Kidney tubule cell (primary cell): Measurements from ENCODE around the gene DHRS7B.
"Not testable (repeated sequence)": the region's sequence is repeated elsewhere in the genome, so short reads cannot be mapped to it uniquely, and the experiment has no call there.

Source experiments
- DNase-seq: peaks from one replicate; pipeline ENCODE4 v3.0.0-alpha.2; 2018; ENCODE audit warnings: low spot score

DHRS7B gene

GRCh38 chr17:21177854-21178600 lies 51.3 kb downstream of the DHRS7B start:
- no peak for DNase-seq

DNA sequence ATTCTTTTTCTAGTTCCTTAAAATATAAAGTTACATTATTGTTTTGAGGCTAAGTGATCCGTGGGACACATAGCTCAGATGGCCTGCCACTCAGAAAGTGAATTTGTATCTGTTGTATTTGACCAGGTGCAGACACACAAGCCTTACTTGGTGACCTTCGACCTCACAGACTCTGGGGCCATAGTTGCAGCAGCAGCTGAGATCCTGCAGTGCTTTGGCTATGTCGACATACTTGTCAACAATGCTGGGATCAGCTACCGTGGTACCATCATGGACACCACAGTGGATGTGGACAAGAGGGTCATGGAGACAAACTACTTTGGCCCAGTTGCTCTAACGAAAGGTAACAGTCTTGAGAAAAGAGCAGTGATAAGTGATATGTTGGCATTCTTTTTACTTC lies 56.7 kb downstream of the DHRS7B start:
- no peak for DNase-seq

DNA sequence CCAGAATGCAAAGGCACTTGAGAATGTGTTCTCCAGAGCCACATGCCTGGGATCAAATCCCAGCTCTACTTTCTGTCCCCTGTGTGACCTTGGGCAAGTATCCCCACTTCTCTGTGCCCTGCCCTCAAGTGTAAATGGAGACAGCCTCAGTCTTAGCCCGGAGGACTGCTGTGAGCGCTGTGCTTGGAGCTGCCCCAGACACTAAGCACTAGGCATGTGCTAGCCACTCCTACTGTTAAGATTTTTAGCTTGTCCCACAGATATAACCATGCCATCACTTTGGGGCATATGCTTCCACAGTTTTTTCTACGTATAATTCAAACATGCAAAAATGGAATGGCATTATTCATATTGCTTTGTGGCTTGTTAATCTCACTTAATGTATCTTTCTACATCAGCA lies 57.8 kb downstream of the DHRS7B start:
- DNase-seq, result no peak

DNA sequence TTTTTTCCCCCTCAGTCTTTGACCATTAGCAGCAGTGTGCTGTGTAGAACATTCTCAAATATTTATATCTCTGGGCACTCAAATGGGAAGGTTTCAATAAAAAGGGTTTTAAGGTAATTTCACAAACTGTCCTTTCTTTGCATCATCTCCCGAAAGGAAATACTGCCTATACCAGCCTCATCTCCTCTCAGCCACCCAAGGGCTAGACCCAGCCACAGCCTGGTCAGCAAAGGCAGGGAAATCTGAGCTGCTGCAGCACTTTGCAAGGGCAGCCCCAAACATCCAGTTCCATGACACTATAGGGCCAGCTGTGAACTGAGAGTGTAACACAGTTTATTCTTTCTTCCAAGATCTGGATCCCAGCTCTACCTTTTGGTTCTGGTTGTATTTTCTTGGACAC lies 58.3 kb downstream of the DHRS7B start:
- no peak for DNase-seq

DNA sequence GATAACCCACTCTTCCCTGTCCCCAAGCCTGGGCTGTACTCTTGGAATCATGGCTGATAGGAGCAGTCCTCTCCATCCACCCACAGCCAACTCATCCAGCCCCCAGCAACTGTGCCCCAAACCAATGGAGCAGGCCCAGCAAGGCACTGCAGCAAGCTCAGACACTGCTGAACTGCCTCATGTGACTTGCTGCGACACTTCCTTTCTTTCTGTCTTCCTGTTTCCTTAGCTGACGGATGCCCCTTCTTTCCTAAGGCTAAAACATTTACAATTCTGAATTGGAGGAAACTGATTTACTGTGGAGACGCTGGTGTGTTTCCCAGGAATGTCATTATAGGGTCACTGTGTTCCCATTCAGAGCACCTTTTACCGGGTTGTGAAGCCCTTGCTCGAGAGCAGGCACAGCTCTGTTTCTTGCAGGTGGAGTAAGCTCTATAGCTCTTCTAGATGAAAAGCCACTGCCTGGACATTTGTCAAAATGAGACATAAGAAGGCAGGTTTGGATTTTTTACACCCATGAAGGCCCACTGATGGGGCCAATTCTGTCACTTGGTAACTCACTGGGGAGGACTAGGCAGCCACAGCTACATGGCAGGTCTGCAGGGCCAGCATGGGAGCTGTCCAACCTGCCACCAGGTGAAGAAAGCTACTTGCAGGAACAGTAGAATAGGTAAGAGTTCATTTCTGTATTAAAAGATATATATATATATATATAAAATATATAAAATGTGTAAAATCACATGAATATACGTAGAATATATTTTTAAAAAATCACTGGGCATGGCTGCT lies 59.8 kb downstream of the DHRS7B start:
- DNase-seq, result no peak

DNA sequence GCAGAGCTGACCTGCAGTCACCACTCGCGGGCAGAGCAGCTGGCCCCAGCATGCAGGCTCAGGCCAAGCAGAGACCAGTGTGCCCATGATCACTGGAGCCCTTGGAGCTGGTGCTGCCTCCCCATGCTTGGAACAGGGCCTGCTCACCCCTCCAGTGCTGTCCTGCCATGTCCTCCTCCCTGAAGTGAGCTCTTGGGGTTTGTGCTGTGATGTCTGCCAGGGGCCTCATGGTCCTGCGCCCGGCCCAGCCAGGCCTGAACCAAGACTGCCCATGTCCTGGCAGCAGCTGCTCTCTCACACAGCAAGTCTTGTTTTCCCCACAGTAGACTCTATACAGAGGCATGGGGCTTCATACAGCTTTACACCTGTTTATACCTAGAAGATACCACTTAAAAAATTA lies 62.6 kb downstream of the DHRS7B start:
- no peak for DNase-seq

DNA sequence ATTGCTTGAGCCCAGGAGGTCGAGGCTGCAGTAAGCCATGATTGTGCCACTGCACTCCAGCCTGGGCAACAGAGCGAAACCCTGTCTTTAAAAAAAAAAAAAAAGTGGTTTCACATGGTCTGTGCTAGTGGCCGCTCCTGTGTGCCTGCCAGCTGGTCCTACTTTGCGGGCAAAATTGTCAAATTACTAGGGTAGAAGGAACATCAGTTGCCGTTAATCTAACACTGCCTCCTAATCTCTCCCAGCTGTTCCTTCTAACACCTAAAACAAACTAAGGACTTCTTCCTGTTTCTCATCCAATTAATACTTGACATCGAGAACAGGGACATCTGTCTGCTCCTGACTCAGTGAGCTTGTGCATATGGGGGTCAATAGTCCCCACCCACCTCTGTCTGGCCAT lies 63.3 kb downstream of the DHRS7B start:
- DNase-seq, result no peak

DNA sequence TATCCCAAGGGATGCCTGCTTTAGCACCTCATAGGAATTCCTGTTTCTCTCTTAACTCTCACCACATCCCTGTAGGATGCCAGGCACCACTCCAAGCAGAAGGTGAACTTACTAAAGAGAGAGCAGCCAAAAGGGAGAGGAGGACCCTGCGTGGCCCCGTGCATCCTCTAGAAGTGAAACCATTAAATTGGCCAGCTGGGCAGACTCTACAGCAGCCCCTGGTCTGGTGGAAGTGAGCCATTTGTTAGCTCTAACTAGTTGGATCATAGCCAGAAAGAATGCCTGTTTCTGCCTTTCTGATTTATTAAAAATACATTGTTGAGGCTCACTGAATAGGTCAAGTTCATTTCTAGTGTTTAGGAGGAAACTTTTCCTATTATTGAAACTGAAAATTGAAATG lies 64.9 kb downstream of the DHRS7B start:
- DNase-seq, result no peak

DNA sequence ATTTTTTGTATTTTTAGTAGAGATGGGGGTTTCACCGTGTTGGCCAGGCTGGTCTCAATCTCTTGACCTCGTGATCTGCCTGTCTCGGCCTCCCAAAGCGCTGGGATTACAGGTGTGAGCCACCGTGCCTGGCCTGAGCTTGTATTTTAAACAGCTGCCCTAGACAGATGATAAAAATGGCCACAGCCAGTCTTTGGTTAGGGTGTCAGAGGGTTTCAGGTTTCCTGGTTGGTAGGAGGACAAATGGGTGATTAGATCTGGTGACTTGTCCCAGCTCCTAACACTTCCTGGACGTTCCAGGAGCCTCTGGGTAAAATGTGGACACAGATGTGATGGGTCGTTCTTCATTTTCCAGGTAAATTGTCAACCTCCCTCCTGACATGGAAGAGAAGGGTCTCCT lies 65.7 kb downstream of the DHRS7B start:
- DNase-seq, result not testable (repeated sequence)

- DNase-seq, result no peak
These were observed 66.3 kb downstream of the DHRS7B start for GRCh38 chr17:21193031-21193430.

- no peak for DNase-seq
These were observed 67.5 kb downstream of the DHRS7B start for GRCh38 chr17:21194226-21194625.

DNA sequence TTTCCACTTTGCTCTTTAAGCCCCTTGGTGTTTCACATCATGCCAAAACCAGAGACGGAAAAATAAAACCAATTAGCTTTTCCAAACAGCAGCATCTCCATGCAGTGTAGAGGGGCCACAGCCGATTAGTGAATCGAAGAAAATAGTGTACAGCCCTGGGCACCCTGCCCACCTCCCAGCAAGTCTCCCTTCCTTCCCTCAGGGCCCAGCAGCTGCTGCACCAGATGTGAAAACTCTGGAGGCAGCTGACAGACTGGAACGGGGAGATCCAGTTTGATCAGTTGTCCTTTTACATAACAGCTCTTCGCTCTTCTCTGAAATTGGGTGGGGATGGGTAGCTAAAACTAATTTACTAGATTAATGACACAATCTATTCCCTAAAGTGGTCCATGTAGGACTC lies 67.9 kb downstream of the DHRS7B start:
- no peak for DNase-seq

- no peak for DNase-seq
These were observed 69.4 kb downstream of the DHRS7B start for GRCh38 chr17:21196126-21196525.

DNA sequence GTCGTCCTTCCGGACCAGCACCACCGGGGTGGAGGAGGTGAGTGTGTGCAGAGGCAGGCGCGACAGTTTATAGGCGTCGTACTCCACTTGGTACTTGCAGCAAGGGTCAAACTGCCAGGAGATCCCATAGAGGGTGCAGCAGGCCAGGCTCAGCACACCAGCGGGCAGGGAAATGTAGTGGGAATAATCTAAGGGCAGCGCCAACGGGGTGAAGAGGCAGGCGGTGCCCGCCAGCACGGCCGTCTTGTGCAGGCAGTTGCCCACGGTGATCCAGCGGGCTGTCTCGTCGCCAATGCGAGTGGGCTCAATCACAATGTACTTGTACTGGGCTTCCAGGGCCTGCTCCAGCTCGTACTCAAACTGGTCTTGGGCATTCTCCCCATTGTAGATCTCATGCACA lies 71.6 kb downstream of the DHRS7B start:
- DNase-seq, result no peak

GRCh38 chr17:21199311-21199710 lies 72.5 kb downstream of the DHRS7B start:
- DNase-seq, result no peak

- DNase-seq, result no peak
These were observed 73.1 kb downstream of the DHRS7B start for GRCh38 chr17:21199856-21200255.

GRCh38 chr17:21200590-21201297 lies 74.0 kb downstream of the DHRS7B start:
- no peak for DNase-seq

GRCh38 chr17:21201298-21201595 lies 74.5 kb downstream of the DHRS7B start:
- peak; percentile 14 for DNase-seq

- no peak for DNase-seq
These were observed 75.1 kb downstream of the DHRS7B start for GRCh38 chr17:21201874-21202273.

DNA sequence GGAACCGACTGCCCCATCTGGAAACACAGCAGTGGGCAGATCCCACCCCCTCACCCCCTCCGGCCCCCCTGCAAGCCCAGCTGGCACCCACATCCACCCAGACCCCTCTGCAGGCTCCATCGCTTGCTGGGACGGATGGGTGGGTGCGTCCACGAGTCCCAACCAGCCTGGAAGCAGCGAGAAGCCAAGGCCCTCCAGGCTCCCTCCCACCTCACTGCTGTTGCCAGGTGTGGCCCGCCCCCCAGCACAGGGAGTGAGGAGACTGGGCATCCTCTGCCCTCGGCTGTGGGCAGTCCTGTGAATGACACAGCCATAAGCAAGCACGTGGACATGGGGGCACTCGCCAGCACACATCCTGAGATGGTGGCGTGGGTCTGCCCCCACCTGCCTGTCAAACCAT lies 75.7 kb downstream of the DHRS7B start:
- no peak for DNase-seq

DNA sequence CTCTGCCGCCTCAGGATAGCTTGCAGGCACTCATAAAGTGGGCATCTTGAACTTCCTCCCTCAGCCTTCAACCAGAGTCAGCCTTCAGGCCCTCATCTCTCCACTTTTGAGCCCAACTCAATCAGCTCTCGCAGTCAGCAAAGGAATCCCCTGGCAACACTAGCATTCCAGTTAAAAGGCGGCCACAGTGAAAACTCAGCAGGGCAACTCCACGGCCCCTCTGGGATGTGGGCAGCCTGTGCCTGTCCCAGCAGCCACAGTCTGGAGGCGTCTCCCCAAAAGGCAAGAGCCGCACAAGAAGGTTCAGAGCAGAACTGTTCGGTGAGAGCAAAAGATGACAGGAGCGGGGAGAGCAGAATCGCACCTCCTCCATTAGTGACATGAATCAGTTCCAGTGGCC lies 78.2 kb downstream of the DHRS7B start:
- no peak for DNase-seq

- DNase-seq, result no peak
These were observed 81.6 kb downstream of the DHRS7B start for GRCh38 chr17:21208352-21208751.

DNA sequence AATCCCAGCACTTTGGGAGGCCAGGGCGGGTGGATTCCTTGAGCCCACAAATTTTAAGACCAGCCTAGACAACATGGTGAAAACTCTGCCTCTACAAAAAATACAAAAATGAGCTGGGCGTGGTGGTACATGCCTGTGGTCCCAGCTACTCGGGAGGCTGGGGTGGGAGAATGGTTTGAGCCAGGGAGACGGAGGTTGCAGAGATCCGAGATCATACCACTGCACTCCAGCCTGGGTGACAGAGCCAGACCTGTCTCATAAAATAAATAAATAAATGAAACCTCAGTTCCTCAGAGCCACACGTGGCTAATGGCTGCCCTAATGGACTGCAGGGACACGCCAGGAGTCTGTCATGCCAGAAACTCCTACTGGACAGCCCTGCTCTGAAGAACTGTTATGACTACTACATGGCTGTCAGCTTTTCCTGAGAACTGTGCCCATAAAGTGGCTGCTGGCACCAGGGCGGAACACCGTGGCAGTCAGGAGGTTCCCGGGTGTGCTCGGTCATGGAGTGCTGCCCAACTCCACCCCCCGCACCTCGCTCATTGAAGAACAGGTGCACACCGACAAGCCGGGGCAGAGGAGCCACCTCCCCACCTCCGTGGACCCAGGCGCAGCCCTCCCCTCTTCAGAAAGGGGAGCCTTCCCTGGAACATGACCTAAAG lies 82.9 kb downstream of the DHRS7B start:
- peak; percentile 71 for DNase-seq
